Measurements from ENCODE around the gene SMCO4. TPM values are rescaled to one million over a fixed set of nuclear protein-coding genes. Genes with fewer than 3 reads are reported as not detected.

Gene SMCO4
- total and polyA plus RNA-seq, 2 of the 8 experiments (the other 6 are each of a cell fraction or from before 2014, with no cell fraction given) = 33.2 to 53.9 TPM

DNA sequence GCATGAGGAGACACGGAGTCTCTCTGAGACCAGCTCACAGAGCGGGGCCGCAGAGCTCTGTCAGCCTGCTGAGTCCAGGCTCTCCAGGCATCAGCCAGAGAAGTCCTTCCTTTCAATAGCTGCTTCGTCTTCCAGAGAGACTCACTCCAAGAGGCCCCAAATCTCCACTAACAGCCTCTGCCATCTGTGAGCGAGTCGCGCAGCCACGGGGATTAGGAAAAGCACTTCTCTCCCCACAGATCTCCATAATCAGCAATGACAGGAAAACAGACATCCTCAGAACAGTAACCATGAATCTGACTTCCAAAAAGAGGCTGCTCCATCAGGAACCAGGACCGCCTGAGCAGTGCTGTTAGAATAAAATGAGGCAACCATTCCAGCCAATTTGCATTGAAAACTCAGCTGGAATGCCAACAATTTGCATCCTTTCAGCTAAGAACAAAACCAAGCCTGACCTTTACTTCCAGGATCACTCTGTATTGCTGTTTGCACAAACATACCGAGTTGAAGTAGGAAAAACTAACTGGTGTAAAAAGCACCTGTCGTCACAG, 65.4 kb downstream of the SMCO4 start (continued):
- TF ChIP-seq RAD21 (IDR thresholded peaks at IDR 0.05 in 1 of 2, conservative IDR thresholded peaks at IDR 0.05 in 1 of 2; ENCODE audit: low read depth in 2 of 2, low read length in 2 of 2) (0 out of 4 replicates have a peak, but pooled peaks of 1 of the 2 experiments have one; percentile 11), RBBP5 (IDR thresholded peaks at IDR 0.05; ENCODE audit: borderline replicate concordance, low read depth, low read length) (peak; percentile 54; the same call in 1 of the 2 replicates), TCF12 (IDR thresholded peaks at IDR 0.05; ENCODE audit: low read depth, low read length) (0 out of 2 replicates have a peak, but pooled peaks have one; percentile 6), CEBPB (IDR thresholded peaks at IDR 0.05; ENCODE audit: low read depth, low read length) (peak; percentile 85), BCL11A (IDR thresholded peaks at IDR 0.05; ENCODE audit: low read depth in 2 of 2, low read length in 2 of 2) (no peak)
